HepG2 (cell line): Measurements from ENCODE around the gene LITAF. TPM values are rescaled to one million over a fixed set of nuclear protein-coding genes. Genes with fewer than 3 reads are reported as not detected.

ENCODE experiments used
- DBP ChIP-seq: sonication (generic); formaldehyde crosslinking; IDR thresholded peaks from 2 replicates; pipeline ENCODE4 v1.4.0; 2020; ENCODE audit warnings: missing genetic modification reagents; ENCODE audit errors: not compliant biosample characterization
- PAWR ChIP-seq: sonication (generic); formaldehyde crosslinking; IDR thresholded peaks from 2 replicates; pipeline ENCODE4 v1.4.0; 2020; ENCODE audit warnings: missing genetic modification reagents, mild to moderate bottlenecking, borderline replicate concordance
- RBFOX2 ChIP-seq: fragments of 200-400 bp; formaldehyde crosslinking; IDR thresholded peaks from 2 replicates; pipeline ENCODE4 v1.6.1; 2017; ENCODE audit warnings: low read depth, mild to moderate bottlenecking, low read length
- THYN1 ChIP-seq: sonication (generic); formaldehyde crosslinking; IDR thresholded peaks from 2 replicates; pipeline ENCODE4 v1.8.1; 2023; ENCODE audit warnings: low read depth, mild to moderate bottlenecking, moderate library complexity, missing genetic modification reagents, borderline replicate concordance
- ZHX2 ChIP-seq, 2 experiments: sonication (generic) in 1 of 2; formaldehyde crosslinking in 1 of 2; IDR thresholded peaks; 2 replicates each; pipeline versions ENCODE4 v1.6.1 to v1.9.0; 2014 to 2022; ENCODE audit warnings: antibody characterized with exemption in 1 of 2, borderline replicate concordance in 1 of 2, inconsistent platforms in 1 of 2, low read depth in 1 of 2, missing genetic modification reagents in 1 of 2
- ZNF253 ChIP-seq: sonication (generic); formaldehyde crosslinking; IDR thresholded peaks from 2 replicates; pipeline ENCODE4 v1.8.0; 2022; ENCODE audit warnings: mild to moderate bottlenecking, missing genetic modification reagents, borderline replicate concordance
- ZNF350 ChIP-seq: sonication (generic); formaldehyde crosslinking; IDR thresholded peaks from 2 replicates; pipeline ENCODE4 v1.4.0; 2020; ENCODE audit warnings: mild to moderate bottlenecking, low read depth, missing genetic modification reagents, borderline replicate concordance
- ZNF710 ChIP-seq: sonication (generic); formaldehyde crosslinking; IDR thresholded peaks from 2 replicates; pipeline ENCODE4 v1.5.0; 2020; ENCODE audit warnings: mild to moderate bottlenecking, missing genetic modification reagents, borderline replicate concordance
- ZNF839 ChIP-seq: sonication (generic); formaldehyde crosslinking; IDR thresholded peaks from 2 replicates; pipeline ENCODE4 v1.4.0; 2020; ENCODE audit warnings: missing genetic modification reagents, mild to moderate bottlenecking, borderline replicate concordance
- polyA plus RNA-seq, 8 experiments: library from polyadenylated mRNA; depleted of rRNA in 3 of 8; stranded (reverse) in 7 of 8; unstranded in 1 of 8; fragments of >200 nt; fragmentation: Illumina TruSeq in 4 of 8; extraction: Trizol in 4 of 8; gene quantifications; 2 replicates each; pipeline versions ENCODE4 v1.2.1 to v1.2.3, GENCODE V29; 2011 to 2016; ENCODE audit warnings: low read depth in 4 of 8, missing spikeins in 1 of 8, mixed read lengths in 1 of 8; ENCODE audit not compliant: insufficient read depth in 1 of 8
- total RNA-seq, 5 experiments: library from RNA; depleted of rRNA; stranded (reverse); fragments of >200 nt; fragmentation: Illumina TruSeq; extraction: Trizol; gene quantifications; 2 replicates each; pipeline ENCODE4 v1.2.3, GENCODE V29; 2016; ENCODE audit warnings: low read depth in 1 of 5
- TF ChIP-seq, protein P1 (sequence below): sonication (generic); formaldehyde crosslinking; IDR thresholded peaks from 2 replicates; pipeline ENCODE4 v1.4.0; 2020; ENCODE audit warnings: mild to moderate bottlenecking, missing genetic modification reagents
- TF ChIP-seq, protein P2 (sequence below): sonication (generic); formaldehyde crosslinking; IDR thresholded peaks from 2 replicates; pipeline ENCODE4 v1.4.0; 2020; ENCODE audit warnings: mild to moderate bottlenecking, missing genetic modification reagents, borderline replicate concordance

The LITAF gene
- total and polyA plus RNA-seq, 2 of the 13 experiments (the other 11 are each of a cell fraction or from before 2014, with no cell fraction given) = 80.1 to 141 TPM

DNA sequence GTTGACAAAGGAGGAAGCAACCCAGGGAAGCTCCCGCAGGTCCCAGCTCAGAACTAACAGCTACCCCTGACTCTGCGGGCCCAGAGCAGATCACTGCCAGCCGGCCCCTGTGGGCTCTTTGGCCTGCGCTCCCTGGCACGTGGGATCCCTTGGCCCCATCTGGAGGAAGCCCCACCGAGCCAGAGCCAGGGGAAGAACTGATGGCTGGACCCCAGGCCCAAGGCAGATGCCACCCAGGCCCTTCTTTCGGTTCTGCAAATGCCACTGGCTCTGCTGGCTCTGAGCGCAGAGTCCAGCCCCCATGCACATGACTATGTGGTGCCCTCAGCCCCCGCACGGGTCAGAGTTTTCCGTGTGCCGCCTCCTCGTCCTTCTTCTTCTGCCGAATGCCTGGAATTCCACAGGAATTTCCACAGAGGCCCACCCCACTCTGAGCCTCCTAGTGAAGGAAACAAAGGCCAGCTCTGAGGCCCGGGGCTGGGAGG, 45.8 kb upstream of the LITAF start (continued):
- TF ChIP-seq, protein P1, sequence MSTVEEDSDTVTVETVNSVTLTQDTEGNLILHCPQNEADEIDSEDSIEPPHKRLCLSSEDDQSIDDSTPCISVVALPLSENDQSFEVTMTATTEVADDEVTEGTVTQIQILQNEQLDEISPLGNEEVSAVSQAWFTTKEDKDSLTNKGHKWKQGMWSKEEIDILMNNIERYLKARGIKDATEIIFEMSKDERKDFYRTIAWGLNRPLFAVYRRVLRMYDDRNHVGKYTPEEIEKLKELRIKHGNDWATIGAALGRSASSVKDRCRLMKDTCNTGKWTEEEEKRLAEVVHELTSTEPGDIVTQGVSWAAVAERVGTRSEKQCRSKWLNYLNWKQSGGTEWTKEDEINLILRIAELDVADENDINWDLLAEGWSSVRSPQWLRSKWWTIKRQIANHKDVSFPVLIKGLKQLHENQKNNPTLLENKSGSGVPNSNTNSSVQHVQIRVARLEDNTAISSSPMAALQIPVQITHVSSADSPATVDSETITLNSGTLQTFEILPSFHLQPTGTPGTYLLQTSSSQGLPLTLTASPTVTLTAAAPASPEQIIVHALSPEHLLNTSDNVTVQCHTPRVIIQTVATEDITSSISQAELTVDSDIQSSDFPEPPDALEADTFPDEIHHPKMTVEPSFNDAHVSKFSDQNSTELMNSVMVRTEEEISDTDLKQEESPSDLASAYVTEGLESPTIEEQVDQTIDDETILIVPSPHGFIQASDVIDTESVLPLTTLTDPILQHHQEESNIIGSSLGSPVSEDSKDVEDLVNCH = no peak
- TF ChIP-seq DBP (no peak), PAWR (CRISPR knock-in tag) (no peak), ZNF350 (CRISPR knock-in tag) (no peak; the same call in 1 of the 2 replicates), ZNF253 (CRISPR knock-in tag) (no peak), RBFOX2 (no peak), ZNF710 (CRISPR knock-in tag) (peak; percentile 62; the same call in 1 of the 2 replicates), ZNF839 (CRISPR knock-in tag) (peak; percentile 28; the same call in 1 of the 2 replicates), ZHX2 (IDR thresholded peaks at IDR 0.05; ENCODE audit: low read depth) (no peak), ZHX2 (CRISPR knock-in tag; IDR thresholded peaks at IDR 0.05; ENCODE audit: borderline replicate concordance) (no peak), THYN1 (no peak)
- TF ChIP-seq, protein P2, sequence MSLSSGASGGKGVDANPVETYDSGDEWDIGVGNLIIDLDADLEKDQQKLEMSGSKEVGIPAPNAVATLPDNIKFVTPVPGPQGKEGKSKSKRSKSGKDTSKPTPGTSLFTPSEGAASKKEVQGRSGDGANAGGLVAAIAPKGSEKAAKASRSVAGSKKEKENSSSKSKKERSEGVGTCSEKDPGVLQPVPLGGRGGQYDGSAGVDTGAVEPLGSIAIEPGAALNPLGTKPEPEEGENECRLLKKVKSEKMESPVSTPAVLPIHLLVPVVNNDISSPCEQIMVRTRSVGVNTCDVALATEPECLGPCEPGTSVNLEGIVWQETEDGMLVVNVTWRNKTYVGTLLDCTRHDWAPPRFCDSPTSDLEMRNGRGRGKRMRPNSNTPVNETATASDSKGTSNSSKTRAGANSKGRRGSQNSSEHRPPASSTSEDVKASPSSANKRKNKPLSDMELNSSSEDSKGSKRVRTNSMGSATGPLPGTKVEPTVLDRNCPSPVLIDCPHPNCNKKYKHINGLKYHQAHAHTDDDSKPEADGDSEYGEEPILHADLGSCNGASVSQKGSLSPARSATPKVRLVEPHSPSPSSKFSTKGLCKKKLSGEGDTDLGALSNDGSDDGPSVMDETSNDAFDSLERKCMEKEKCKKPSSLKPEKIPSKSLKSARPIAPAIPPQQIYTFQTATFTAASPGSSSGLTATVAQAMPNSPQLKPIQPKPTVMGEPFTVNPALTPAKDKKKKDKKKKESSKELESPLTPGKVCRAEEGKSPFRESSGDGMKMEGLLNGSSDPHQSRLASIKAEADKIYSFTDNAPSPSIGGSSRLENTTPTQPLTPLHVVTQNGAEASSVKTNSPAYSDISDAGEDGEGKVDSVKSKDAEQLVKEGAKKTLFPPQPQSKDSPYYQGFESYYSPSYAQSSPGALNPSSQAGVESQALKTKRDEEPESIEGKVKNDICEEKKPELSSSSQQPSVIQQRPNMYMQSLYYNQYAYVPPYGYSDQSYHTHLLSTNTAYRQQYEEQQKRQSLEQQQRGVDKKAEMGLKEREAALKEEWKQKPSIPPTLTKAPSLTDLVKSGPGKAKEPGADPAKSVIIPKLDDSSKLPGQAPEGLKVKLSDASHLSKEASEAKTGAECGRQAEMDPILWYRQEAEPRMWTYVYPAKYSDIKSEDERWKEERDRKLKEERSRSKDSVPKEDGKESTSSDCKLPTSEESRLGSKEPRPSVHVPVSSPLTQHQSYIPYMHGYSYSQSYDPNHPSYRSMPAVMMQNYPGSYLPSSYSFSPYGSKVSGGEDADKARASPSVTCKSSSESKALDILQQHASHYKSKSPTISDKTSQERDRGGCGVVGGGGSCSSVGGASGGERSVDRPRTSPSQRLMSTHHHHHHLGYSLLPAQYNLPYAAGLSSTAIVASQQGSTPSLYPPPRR (CRISPR knock-in tag) = no peak
